A673 (cell line): Measurements from ENCODE around the gene LRRC4C. TPM values are rescaled to one million over a fixed set of nuclear protein-coding genes. Genes with fewer than 3 reads are reported as not detected.

Experiments
- BruUV-seq: library from RNA; stranded (reverse); fragments of 400-500 nt; replicated peaks from 2 replicates; lab custom pipeline; 2021; lab: Mats Ljungman, UMichigan
- CTCF ChIA-PET: fragments of 300-600 bp; sonication (Branson Sonifier 250); formaldehyde crosslinking; loops from one replicate; lab custom pipeline; 2022; ENCODE audit warnings: antibody characterized with exemption; lab: Charles Lee
- POLR2A ChIA-PET: fragments of 300-600 bp; sonication (Branson Sonifier 250); formaldehyde crosslinking; loops from one replicate; lab custom pipeline; 2022; ENCODE audit warnings: antibody characterized with exemption; ENCODE audit not compliant: low non-redundant PET; lab: Charles Lee
- DNase-seq: peaks from one replicate; pipeline ENCODE4 v3.0.0-alpha.2; 2015; ENCODE audit warnings: low spot score
- H3K27ac ChIP-seq: fragments of 200-600 bp; sonication (generic); 2 replicates; pipeline ENCODE4 v1.5.1; 2016; ENCODE audit warnings: mixed run types, low read depth, mild to moderate bottlenecking, mixed read lengths, antibody characterized with exemption, low read length; ENCODE audit not compliant: poor library complexity, severe bottlenecking
- H3K27me3 ChIP-seq: fragments of 200-600 bp; sonication (generic); replicated peaks from 2 replicates; pipeline ENCODE4 v1.6.1; 2017; ENCODE audit warnings: mixed run types, low read depth, mild to moderate bottlenecking, mixed read lengths, antibody characterized with exemption, low read length; ENCODE audit not compliant: insufficient read depth, poor library complexity
- H3K36me3 ChIP-seq: fragments of 200-600 bp; sonication (generic); 2 replicates; pipeline ENCODE4 v1.6.1; 2016; ENCODE audit warnings: mixed run types, mild to moderate bottlenecking, mixed read lengths, antibody characterized with exemption, low read length; ENCODE audit not compliant: insufficient read depth, poor library complexity, severe bottlenecking
- H3K4me1 ChIP-seq: fragments of 200-600 bp; sonication (generic); 2 replicates; pipeline ENCODE4 v1.6.1; 2017; ENCODE audit warnings: mixed run types, mild to moderate bottlenecking, mixed read lengths, antibody characterized with exemption, low read length; ENCODE audit not compliant: insufficient read depth, poor library complexity, severe bottlenecking
- H3K4me3 ChIP-seq: fragments of 200-600 bp; sonication (generic); 2 replicates; pipeline ENCODE4 v1.5.1; 2016; ENCODE audit warnings: low read depth, mixed run types, mild to moderate bottlenecking, mixed read lengths, low read length; ENCODE audit not compliant: poor library complexity, severe bottlenecking
- H3K9me3 ChIP-seq: fragments of 200-600 bp; sonication (generic); 2 replicates; pipeline ENCODE4 v1.6.1; 2016; ENCODE audit warnings: mixed run types, low read depth, mild to moderate bottlenecking, mixed read lengths, antibody characterized with exemption, low read length; ENCODE audit not compliant: poor library complexity, severe bottlenecking
- CTCF ChIP-seq: fragments of 300-800, 200-600 bp; sonication (generic); conservative IDR thresholded peaks from 2 replicates; pipeline ENCODE4 v1.5.1; 2017; ENCODE audit warnings: low read depth, mild to moderate bottlenecking, antibody characterized with exemption, low read length, moderate library complexity, mixed read lengths
- EZH2 ChIP-seq: fragments of 200-600 bp; sonication (generic); IDR thresholded peaks from 2 replicates; pipeline ENCODE4 v1.6.1; 2017; ENCODE audit warnings: borderline replicate concordance, low read depth, mild to moderate bottlenecking, mixed read lengths, antibody characterized with exemption, low read length; ENCODE audit not compliant: poor library complexity, severe bottlenecking
- intact Hi-C: fragments of 100-400 bp; cut with micrococcal nuclease; formaldehyde crosslinking; loops from one replicate; pipeline ENCODE4 v1.10.0; 2022; ENCODE audit not compliant: unreplicated experiment
- total RNA-seq: library from RNA; stranded (reverse); gene quantifications from 2 replicates; pipeline ENCODE4 v1.2.3, GENCODE V29; 2021

Gene LRRC4C
- total RNA-seq, 1 experiment from 2014 or later = 38.3 TPM

DNA sequence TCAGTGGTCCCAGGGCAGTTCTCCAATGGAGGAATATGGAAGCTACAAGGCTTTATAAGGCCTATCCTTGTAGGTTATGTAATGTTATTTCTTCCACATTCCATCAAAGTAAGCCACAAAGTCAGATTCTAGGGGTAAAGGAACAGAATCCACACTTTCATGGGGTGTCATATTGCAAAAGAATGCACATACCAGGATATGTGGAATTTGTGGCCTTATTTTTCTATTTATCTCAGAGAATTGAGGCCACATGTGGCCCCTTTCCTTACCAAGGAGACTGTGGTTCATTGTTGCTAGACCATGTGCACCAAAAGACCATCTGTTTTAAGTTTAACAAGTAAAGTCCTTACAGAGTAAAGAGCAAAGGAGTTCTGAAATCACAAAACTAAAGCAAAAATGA, 12.9 kb downstream of the LRRC4C start:
- CTCF ChIA-PET = no interaction called here
- TF ChIP-seq CTCF (no peak), EZH2 (no peak)
- POLR2A ChIA-PET = no interaction called here
- BruUV-seq = no TSS peak
- Histone ChIP-seq H3K36me3 (no peaks in the 10 kb centered on the region), H3K4me3 (no peak overlapping the region), H3K27me3 (no peaks in the 10 kb centered on the region), H3K4me1 (peaks cover 9% of the 10 kb centered on the region), H3K9me3 (no peaks in the 10 kb centered on the region), H3K27ac (no peak overlapping the region)
- DNase-seq = no peak
- intact Hi-C loops = no loop called here

GRCh38 chr11:41446107-41446506, 13.3 kb downstream of the LRRC4C start:
- H3K4me1 ChIP-seq = peaks cover 4% of the 10 kb centered on the region
- H3K9me3 ChIP-seq = no peaks in the 10 kb centered on the region
- POLR2A ChIA-PET = no interaction called here
- H3K4me3 ChIP-seq = no peak overlapping the region
- CTCF ChIA-PET = no interaction called here
- DNase-seq = no peak
- TF ChIP-seq CTCF = no peak
- no peak for TF ChIP-seq EZH2
- BruUV-seq = no TSS peak
- intact Hi-C loops = no loop called here
- no peaks in the 10 kb centered on the region for H3K36me3 ChIP-seq
- no peak overlapping the region for H3K27ac ChIP-seq
- H3K27me3 ChIP-seq = no peaks in the 10 kb centered on the region

DNA sequence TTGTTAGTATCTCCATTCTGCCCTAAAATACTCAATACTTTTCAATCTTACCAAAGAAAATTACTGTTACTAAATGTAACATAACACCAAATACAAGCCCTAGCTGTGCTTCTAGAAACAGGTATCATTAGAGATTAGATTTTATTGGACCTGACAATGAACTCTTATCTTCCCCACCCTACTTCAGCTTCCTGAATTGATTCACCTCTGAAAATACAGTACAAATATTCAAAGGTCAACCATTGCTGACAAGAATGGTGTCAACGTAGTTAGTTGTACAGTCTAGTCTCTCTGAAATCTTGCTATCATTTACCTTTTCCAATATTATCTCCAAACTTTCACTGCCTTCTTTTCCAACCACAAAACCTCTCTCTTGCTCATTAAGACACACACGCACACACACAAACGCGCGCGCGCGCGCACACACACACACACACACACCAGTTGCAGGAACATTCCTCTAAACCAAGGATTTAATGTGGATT, 22.4 kb downstream of the LRRC4C start:
- ChIA-PET POLR2A (no interaction called here), CTCF (no interaction called here)
- BruUV-seq = no TSS peak

More for the DNA sequence above, 22.4 kb downstream of the LRRC4C start:
- Histone ChIP-seq H3K4me1 (no peaks in the 10 kb centered on the region), H3K36me3 (no peaks in the 10 kb centered on the region), H3K27me3 (no peaks in the 10 kb centered on the region), H3K27ac (no peak overlapping the region), H3K4me3 (no peak overlapping the region), H3K9me3 (no peaks in the 10 kb centered on the region)
- TF ChIP-seq EZH2 = no peak
- no peak for TF ChIP-seq CTCF
- intact Hi-C loops = loop anchor here (10.0 kb wide), 1 partner anchor 712 kb away; no protein-coding TSS in a partner anchor
- DNase-seq = no peak
